H9 (cell line): ENCODE measurements around the gene TAF9. TPM values are rescaled to one million over a fixed set of nuclear protein-coding genes. Genes with fewer than 3 reads are reported as not detected.

ENCODE experiments used
- DNase-seq: peaks from one replicate; pipeline ENCODE4 v3.0.0-alpha.2; 2017
- H2AFZ ChIP-seq: one replicate; pipeline ENCODE4 v1.6.1; 2013; ENCODE audit warnings: mild to moderate bottlenecking, low read length, control low read depth, moderate library complexity
- H2AK5ac ChIP-seq: 2 replicates; pipeline ENCODE4 v1.6.1; 2013; ENCODE audit warnings: low read length, control low read depth, mixed read lengths; ENCODE audit not compliant: insufficient read length
- H2BK120ac ChIP-seq: one replicate; pipeline ENCODE4 v1.6.1; 2013; ENCODE audit warnings: low read depth, mild to moderate bottlenecking, low read length, control low read depth, inconsistent platforms; ENCODE audit not compliant: poor library complexity, severe bottlenecking
- H2BK12ac ChIP-seq: 2 replicates; pipeline ENCODE4 v1.6.1; 2013; ENCODE audit warnings: low read length, control low read depth, mixed read lengths, low read depth; ENCODE audit not compliant: insufficient read length
- H2BK15ac ChIP-seq: 2 replicates; pipeline ENCODE4 v1.6.1; 2013; ENCODE audit warnings: low read depth, low read length, control low read depth
- H2BK20ac ChIP-seq: one replicate; pipeline ENCODE4 v1.6.1; 2013; ENCODE audit warnings: low read depth, mild to moderate bottlenecking, low read length, control low read depth, inconsistent platforms; ENCODE audit not compliant: poor library complexity, severe bottlenecking
- H2BK5ac ChIP-seq: 2 replicates; pipeline ENCODE4 v1.6.1; 2013; ENCODE audit warnings: low read length, control low read depth, mixed read lengths; ENCODE audit not compliant: insufficient read length
- H3K14ac ChIP-seq: 2 replicates; pipeline ENCODE4 v1.6.1; 2013; ENCODE audit warnings: low read length, control low read depth; ENCODE audit not compliant: insufficient read depth
- H3K18ac ChIP-seq: 2 replicates; pipeline ENCODE4 v1.6.1; 2013; ENCODE audit warnings: low read depth, mild to moderate bottlenecking, mixed read lengths, low read length, control low read depth; ENCODE audit not compliant: insufficient read length
- H3K23ac ChIP-seq: 2 replicates; pipeline ENCODE4 v1.6.1; 2013; ENCODE audit warnings: low read length, control low read depth, mixed read lengths, low read depth; ENCODE audit not compliant: insufficient read length
- H3K23me2 ChIP-seq: 2 replicates; pipeline ENCODE4 v1.6.1; 2013; ENCODE audit warnings: low read depth, mild to moderate bottlenecking, mixed read lengths, low read length, control low read depth; ENCODE audit not compliant: insufficient read length, poor library complexity, severe bottlenecking
- H3K27ac ChIP-seq: 2 replicates; pipeline ENCODE4 v1.5.1; 2013; ENCODE audit warnings: low read length, control low read depth, mixed read lengths, low read depth; ENCODE audit not compliant: insufficient read length
- H3K27me3 ChIP-seq: 2 replicates; pipeline ENCODE4 v1.6.1; 2013; ENCODE audit warnings: low read length, control low read depth, inconsistent platforms; ENCODE audit not compliant: insufficient read depth
- H3K4ac ChIP-seq: 2 replicates; pipeline ENCODE4 v1.6.1; 2013; ENCODE audit warnings: low read depth, mild to moderate bottlenecking, control low read depth, inconsistent platforms, low read length, moderate library complexity
- H3K4me1 ChIP-seq: 2 replicates; pipeline ENCODE4 v1.6.1; 2013; ENCODE audit warnings: low read length, control low read depth, inconsistent platforms; ENCODE audit not compliant: insufficient read depth
- H3K4me2 ChIP-seq: 2 replicates; pipeline ENCODE4 v1.6.1; 2013; ENCODE audit warnings: low read length, control low read depth, mixed read lengths; ENCODE audit not compliant: insufficient read length, insufficient read depth
- H3K56ac ChIP-seq: 2 replicates; pipeline ENCODE4 v1.6.1; 2013; ENCODE audit warnings: low read depth, mild to moderate bottlenecking, mixed read lengths, low read length, control low read depth; ENCODE audit not compliant: insufficient read length
- H3K79me1 ChIP-seq: 2 replicates; pipeline ENCODE4 v1.6.1; 2013; ENCODE audit warnings: low read depth, mild to moderate bottlenecking, moderate library complexity, low read length, control low read depth, inconsistent platforms; ENCODE audit not compliant: insufficient read depth, poor library complexity, severe bottlenecking
- H3K79me2 ChIP-seq: 2 replicates; pipeline ENCODE4 v1.6.1; 2013; ENCODE audit warnings: low read length, control low read depth, inconsistent platforms; ENCODE audit not compliant: insufficient read depth
- H3K9ac ChIP-seq: 2 replicates; pipeline ENCODE4 v1.6.1; 2013; ENCODE audit warnings: low read length, control low read depth, mixed read lengths; ENCODE audit not compliant: insufficient read length; ENCODE audit errors: extremely low read depth
- H3K9me3 ChIP-seq: one replicate; pipeline ENCODE4 v1.6.1; 2013; ENCODE audit warnings: low read depth, low read length, inconsistent platforms; ENCODE audit not compliant: control insufficient read depth
- H3T11ph ChIP-seq: one replicate; pipeline ENCODE4 v1.6.1; 2013; ENCODE audit warnings: mild to moderate bottlenecking, low read length, control low read depth, inconsistent platforms
- H4K20me1 ChIP-seq: one replicate; pipeline ENCODE4 v1.6.1; 2013; ENCODE audit not compliant: control insufficient read depth, insufficient read length, insufficient read depth
- H4K5ac ChIP-seq: 2 replicates; pipeline ENCODE4 v1.6.1; 2013; ENCODE audit warnings: low read depth, mild to moderate bottlenecking, mixed read lengths, low read length, control low read depth; ENCODE audit not compliant: insufficient read length
- H4K8ac ChIP-seq: replicated peaks from 2 replicates; pipeline ENCODE4 v1.6.1; 2013; ENCODE audit warnings: low read length, control low read depth, mixed read lengths, low read depth; ENCODE audit not compliant: insufficient read length
- H4K91ac ChIP-seq: 2 replicates; pipeline ENCODE4 v1.6.1; 2013; ENCODE audit warnings: low read depth, mild to moderate bottlenecking, moderate library complexity, mixed read lengths, low read length, control low read depth; ENCODE audit not compliant: insufficient read length
- H3K27ac Mint-ChIP-seq, 3 experiments: 2 replicates in 2 of 3; 3 replicates in 1 of 3; pipeline ENCODE4 v1.8.0; 2020 to 2021; ENCODE audit warnings: mixed read lengths in 3 of 3, mild to moderate bottlenecking in 1 of 3, moderate library complexity in 1 of 3
- H3K27me3 Mint-ChIP-seq: 2 replicates; pipeline ENCODE4 v1.8.0; 2021; ENCODE audit warnings: low read depth, mild to moderate bottlenecking, moderate library complexity, mixed read lengths
- H3K36me3 Mint-ChIP-seq, 3 experiments: 2 replicates in 2 of 3; 3 replicates in 1 of 3; pipeline ENCODE4 v1.8.0; 2020 to 2021; ENCODE audit warnings: low read depth in 3 of 3, mixed read lengths in 3 of 3; ENCODE audit not compliant: insufficient read depth in 1 of 3
- H3K4me1 Mint-ChIP-seq, 2 experiments: 2 replicates each; pipeline ENCODE4 v1.8.0; 2020; ENCODE audit warnings: mixed read lengths in 2 of 2
- H3K4me3 Mint-ChIP-seq, 2 experiments: 2 replicates in 1 of 2; 3 replicates in 1 of 2; pipeline ENCODE4 v1.8.0; 2020 to 2021; ENCODE audit warnings: mild to moderate bottlenecking in 2 of 2, mixed read lengths in 2 of 2, moderate library complexity in 1 of 2
- H3K9me3 Mint-ChIP-seq, 2 experiments: 2 replicates in 1 of 2; 3 replicates in 1 of 2; pipeline ENCODE4 v1.8.0; 2020; ENCODE audit warnings: mild to moderate bottlenecking in 2 of 2, mixed read lengths in 2 of 2, moderate library complexity in 1 of 2
- WGBS: extraction: QIAGEN DNeasy Blood & Tissue Kit; methylation state at CpG from one replicate; pipeline ENCODE4 v1.1.7; 2013; ENCODE audit warnings: missing lambda C conversion rate, low lambda C conversion rate, mixed read lengths; ENCODE audit not compliant: insufficient read length; ENCODE audit errors: extremely low coverage; 5-methylcytosine and 5-hydroxymethylcytosine counted together
- total RNA-seq: library from RNA; stranded (reverse); gene quantifications from 2 replicates; pipeline ENCODE4 v1.2.1, GENCODE V29; 2021
- TF ChIP-seq, protein P1 (sequence below): fragments of 200-600 bp; sonication (generic); conservative IDR thresholded peaks from 3 replicates; pipeline ENCODE4 v1.8.0; 2021; ENCODE audit warnings: antibody characterized with exemption, mild to moderate bottlenecking

Gene TAF9
- total RNA-seq, 1 experiment from 2014 or later = 85.0 TPM

DNA sequence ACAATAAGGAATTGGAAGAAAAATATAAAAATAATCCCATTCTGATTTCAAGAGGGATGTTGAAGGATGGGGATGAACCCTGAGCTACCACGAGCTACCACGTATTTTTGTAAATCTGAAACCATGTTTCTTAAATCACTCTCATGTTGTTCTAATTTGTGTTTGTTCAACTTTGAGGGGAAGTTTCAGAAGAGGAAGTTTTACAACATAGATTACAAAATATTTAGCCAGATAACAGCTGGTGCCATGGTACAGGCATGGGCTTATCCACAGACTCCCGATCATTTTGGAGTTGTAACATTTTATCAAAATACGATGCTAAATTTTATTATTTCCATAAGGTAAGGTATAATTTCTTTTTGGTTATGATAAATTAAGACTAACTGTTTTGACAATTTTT is 51.9 kb downstream of the TAF9 start:
- Mint-ChIP-seq H3K4me3 (no peak overlapping the region), H3K4me1 (peaks cover 0 to 8% of the 10 kb centered on the region in 2 experiments; a peak in 1 of 4 replicates), H3K9me3 (no peaks in the 10 kb centered on the region), H3K27me3 (no peaks in the 10 kb centered on the region), H3K36me3 (no peaks in the 10 kb centered on the region), H3K27ac (no peak overlapping the region)
- H2BK120ac ChIP-seq = no peak overlapping the region
- H4K20me1 ChIP-seq = no peaks in the 10 kb centered on the region
- no peak overlapping the region for H4K5ac ChIP-seq
- no peak overlapping the region for H3K4ac ChIP-seq
- no peaks in the 10 kb centered on the region for H3K79me2 ChIP-seq
- no peaks in the 10 kb centered on the region for H3K4me1 ChIP-seq
- no peak overlapping the region for H3K14ac ChIP-seq
- no peak overlapping the region for H2AK5ac ChIP-seq
- no peak overlapping the region for H3T11ph ChIP-seq
- no peak overlapping the region for H3K56ac ChIP-seq
- H2BK20ac ChIP-seq = no peak overlapping the region
- H3K27ac ChIP-seq = no peak overlapping the region
- no peak overlapping the region for H4K91ac ChIP-seq
- no peaks in the 10 kb centered on the region for H3K79me1 ChIP-seq
- no CpG with 5 or more reads among the region's 4 CpGs for WGBS
- no peak overlapping the region for H3K23ac ChIP-seq
- H3K9me3 ChIP-seq = no peaks in the 10 kb centered on the region
- no peaks in the 10 kb centered on the region for H3K23me2 ChIP-seq
- no peak for DNase-seq
- no peak overlapping the region for H3K9ac ChIP-seq
- no peaks in the 10 kb centered on the region for H3K27me3 ChIP-seq
- TF ChIP-seq, protein P1, sequence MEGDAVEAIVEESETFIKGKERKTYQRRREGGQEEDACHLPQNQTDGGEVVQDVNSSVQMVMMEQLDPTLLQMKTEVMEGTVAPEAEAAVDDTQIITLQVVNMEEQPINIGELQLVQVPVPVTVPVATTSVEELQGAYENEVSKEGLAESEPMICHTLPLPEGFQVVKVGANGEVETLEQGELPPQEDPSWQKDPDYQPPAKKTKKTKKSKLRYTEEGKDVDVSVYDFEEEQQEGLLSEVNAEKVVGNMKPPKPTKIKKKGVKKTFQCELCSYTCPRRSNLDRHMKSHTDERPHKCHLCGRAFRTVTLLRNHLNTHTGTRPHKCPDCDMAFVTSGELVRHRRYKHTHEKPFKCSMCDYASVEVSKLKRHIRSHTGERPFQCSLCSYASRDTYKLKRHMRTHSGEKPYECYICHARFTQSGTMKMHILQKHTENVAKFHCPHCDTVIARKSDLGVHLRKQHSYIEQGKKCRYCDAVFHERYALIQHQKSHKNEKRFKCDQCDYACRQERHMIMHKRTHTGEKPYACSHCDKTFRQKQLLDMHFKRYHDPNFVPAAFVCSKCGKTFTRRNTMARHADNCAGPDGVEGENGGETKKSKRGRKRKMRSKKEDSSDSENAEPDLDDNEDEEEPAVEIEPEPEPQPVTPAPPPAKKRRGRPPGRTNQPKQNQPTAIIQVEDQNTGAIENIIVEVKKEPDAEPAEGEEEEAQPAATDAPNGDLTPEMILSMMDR = no peak
- no peak overlapping the region for H4K8ac ChIP-seq
- no peak overlapping the region for H2AFZ ChIP-seq
- H3K18ac ChIP-seq = no peak overlapping the region
- H2BK15ac ChIP-seq = no peak overlapping the region
- no peak overlapping the region for H3K4me2 ChIP-seq
- H2BK5ac ChIP-seq = no peak overlapping the region
- no peak overlapping the region for H2BK12ac ChIP-seq
